Epithelial cell of prostate (primary cell): Measurements from ENCODE around the gene CRAT.

ENCODE experiments used
- DNase-seq: peaks from one replicate; pipeline ENCODE4 v3.0.0-alpha.2; 2011; ENCODE audit warnings: low read depth, low spot score
- H3K27ac ChIP-seq: fragments of 450-650 bp; 2 replicates; pipeline ENCODE4 v1.5.1; 2017; ENCODE audit warnings: mild to moderate bottlenecking

Gene CRAT

DNA sequence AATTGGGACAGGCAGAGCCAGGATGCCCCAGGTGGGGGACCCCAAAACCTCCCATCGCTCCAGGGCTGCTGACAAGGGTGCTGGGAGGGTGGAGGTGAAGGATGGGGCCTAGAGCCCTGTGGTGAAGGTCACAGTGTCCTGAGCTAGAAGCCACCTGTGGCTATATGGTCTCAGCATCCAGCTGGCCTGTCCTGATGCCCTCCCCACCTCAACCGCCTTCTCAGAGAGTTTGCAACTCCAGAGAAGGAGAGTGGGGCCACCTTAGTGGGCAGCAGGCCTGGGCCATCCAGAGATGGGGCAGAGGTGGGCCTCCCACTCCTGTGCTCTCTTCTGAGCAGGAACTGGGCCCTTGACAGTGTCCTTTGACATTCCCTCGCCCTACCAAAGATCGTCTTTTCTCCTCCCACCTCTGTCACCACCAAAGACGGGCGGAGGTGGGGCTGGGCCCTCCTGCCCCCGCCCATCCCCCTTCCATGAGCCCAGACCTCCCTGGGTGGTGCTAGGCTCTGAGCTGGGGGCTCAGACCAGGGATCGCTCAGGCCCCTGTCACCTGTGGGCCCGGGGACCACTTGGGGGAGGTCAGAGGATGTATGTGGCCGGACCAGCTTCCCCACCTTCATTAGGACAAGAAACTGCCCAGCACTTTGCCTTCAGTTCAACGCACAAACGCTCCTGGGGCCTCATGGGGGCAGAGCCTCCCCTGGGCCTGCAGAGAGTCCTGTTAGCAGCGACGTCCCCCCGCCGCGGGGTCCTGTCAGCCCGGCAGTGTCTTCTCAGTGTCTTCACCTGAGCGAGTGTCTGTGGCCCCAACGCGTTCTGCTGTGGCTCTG is 39.7 kb downstream of the CRAT start:
- H3K27ac ChIP-seq, result no peak overlapping the region
- DNase-seq, result no peak

DNA sequence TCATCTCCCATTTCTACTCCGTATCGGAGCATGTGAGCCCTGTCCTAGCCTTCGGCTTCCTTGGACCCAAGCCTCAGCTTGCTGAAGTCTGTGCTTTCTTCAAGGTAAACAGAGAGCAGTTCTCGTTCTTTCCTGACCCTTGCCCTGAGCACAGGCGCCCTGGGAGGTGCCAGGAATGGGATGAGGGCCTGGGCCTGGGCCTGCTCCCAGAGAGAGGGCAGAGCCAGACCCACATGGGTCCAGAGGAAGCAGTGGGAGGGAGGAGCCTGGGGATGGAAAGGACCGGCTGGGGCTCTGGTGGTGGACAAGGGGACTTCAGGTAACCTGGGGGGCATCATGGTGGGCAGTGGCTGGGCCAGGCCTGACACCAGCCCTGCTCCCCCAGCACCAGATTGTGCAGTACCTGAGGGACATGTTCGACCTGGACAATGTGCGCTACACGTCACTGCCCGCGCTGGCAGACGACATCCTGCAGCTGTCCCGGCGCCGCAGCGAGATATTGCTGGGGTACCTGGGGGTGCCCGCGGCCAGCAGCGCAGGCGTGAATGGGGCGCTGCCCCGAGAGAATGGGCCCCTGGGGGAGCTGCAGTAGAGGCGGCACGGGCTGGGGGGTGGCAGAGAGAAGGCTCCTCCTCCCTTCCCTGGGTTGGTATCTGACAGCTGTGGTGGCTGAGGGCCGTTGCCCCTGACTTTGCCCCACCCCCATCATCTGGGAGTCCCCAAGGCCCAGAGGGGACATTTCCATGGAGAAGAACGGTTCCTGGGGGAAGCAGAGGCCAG is 40.5 kb downstream of the CRAT start:
- H3K27ac ChIP-seq, result no peak overlapping the region
- DNase-seq, result no peak

DNA sequence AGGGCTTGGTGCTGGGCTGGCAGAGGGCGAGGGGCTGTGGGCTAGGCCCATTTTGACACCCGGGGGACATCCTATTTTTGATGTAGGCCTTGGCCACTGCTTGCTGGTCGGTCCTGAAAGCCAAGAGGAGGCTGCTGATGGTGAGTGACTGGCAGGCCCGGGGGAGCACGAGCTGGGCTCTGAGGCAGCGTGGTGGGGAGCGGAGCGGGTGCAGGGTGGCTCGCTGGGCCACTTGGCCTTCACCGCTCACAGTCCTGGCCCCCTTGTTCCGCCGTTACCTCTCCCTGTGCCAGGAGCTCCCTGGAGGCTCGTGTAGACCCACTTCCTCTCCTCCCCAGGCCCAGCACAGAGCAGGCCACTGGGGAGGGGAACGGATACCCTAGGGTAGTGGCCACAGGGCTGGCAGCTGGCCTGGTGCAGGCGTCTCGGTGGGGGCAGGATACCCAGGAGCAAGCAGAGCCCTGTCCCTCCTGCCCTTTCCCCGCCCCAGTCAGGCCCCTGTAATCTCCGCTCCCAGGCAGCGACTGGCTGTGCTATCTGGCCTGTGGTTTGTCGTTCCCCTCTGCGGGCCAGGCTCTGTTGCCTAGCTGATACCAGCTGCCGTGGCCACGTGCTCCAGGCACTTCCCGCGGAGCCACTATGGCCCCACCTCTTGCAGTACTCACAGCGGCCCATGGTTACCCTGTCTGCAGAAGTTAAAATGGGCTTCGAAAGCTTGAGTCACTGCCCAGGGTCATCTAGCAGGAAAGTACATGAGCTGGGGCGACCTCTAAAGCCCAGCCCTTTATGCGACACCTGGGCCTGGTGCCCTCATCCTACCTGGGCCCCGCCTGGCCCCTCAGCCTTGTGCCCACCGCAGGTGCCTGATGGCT is 41.4 kb downstream of the CRAT start:
- no peak for DNase-seq
- H3K27ac ChIP-seq, result no peak overlapping the region

GRCh38 chr9:129068110-129068509 is 42.5 kb downstream of the CRAT start:
- DNase-seq, result no peak
- no peak overlapping the region for H3K27ac ChIP-seq

DNA sequence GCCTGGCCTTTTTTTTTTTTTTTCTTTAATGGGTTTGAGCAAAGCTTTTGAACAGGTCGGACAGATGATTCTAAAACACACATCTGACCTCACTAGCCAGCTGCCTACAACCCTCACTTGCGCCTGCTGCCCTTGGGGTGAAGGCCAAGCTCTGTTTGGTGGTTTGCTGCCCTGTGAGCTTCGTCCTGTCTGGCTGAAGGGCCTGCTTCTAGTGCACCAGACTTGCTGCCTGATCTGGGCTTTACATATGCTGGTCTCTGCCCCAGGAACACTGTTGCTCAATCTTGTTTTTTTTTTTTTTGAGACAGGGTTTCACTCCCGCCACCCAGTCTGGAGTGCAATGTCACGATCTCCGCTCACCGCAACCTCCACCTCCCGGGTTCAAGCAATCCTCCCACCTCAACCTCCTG is 46.1 kb downstream of the CRAT start:
- DNase-seq, result no peak
- no peak overlapping the region for H3K27ac ChIP-seq

- H3K27ac ChIP-seq, result no peak overlapping the region
- no peak for DNase-seq
Observed at GRCh38 chr9:129063061-129063460, 47.5 kb downstream of the CRAT start.

GRCh38 chr9:129060991-129061390 is 49.6 kb downstream of the CRAT start:
- no peak overlapping the region for H3K27ac ChIP-seq

GRCh38 chr9:129059796-129060785 is 50.5 kb downstream of the CRAT start:
- DNase-seq, result no peak
- no peak overlapping the region for H3K27ac ChIP-seq

More at GRCh38 chr9:129060991-129061390, 49.6 kb downstream of the CRAT start:
- no peak for DNase-seq

DNA sequence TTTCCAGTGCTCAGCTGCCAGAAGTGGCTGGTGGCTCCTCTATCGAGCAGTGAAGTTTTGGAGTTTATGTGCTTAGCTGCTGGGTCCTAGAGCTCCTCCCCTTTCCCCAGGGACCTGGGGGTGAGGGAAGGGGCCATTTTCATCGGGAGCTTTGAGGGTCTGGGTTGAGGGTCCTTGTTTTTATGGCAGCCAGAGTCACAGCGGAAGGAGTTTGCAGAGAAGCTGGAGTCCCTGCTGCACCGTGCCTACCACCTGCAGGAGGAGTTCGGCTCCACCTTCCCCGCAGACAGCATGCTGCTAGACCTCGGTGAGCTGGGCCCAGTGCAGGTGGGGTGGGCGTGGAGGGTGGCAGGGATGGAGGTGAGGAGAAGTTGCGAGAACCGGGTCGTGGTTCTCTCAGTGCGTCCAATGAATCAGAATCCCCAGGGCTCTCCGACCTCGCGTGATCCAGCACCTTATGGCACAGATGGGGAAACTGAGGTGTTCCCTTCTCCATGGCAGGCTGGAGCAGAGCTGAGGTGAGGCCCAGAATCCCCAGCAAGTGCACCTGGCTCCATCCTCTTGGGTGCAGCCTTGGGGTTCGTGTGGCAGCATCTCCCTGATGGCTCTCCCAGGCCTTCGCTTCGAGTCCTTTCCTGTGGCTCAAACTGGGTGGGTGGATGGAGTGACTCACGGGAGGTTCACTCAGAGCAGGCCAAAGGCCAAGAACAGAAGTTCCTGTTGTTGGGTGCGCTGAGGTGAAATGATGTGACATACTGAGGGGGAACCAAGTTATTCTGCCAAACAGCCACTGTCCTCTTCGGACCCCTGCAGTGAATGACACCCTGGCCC is 51.4 kb downstream of the CRAT start:
- DNase-seq, result no peak
- H3K27ac ChIP-seq, result no peak overlapping the region

DNA sequence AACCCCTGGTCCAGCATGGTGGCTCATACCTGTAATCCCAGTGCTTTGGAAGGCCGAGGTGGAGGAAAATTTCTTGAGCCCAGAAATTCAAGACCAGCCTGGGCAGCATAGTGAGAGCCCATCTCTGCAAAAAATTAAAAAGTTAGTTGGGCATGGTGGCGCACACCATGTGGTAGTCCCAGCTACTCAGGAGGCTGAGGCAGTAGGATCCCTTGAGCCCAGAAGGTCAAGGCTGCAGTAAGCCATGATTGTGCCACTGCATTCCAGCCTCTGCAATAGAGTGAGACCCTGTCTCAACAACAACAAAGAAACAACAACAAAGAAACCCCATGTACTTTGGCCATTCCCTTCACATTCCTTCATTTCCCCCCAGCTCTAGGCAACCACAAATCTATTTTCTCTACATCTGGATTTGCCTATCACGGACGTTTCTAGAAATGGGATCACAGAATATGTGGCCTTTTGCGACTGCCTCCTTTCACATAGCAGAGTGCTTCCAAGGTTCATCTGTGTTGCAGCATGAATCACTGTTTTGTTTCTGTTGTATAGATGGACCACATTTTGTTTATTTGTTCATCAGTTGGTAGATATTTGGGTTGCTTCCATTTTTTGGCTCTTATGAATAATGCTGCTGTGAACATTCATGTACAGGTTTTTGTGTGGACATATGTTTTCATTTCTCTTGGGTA is 56.3 kb downstream of the CRAT start:
- no peak for DNase-seq
- H3K27ac ChIP-seq, result no peak overlapping the region

DNA sequence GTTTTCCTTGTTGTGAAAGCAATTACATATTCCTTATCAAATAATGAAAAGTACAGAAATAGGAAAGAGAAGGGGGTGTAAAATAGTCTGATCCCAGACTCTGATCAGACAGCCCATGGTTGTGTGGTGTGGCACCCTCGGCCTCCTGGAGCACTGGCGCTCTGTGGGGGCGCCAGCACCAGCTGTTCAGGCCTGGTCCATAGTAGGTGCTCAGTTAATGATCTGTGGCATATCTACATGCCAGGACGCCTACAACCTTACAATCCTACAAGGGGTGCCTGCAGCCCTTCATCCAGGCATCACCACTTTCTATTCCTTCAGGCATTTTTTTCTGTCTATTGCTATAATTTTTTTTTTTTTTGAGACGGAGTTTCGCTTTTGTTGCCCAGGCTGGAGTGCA is 57.6 kb downstream of the CRAT start:
- no peak for DNase-seq

GRCh38 chr9:129052592-129052991 is 58.0 kb downstream of the CRAT start:
- peak; percentile 80 for DNase-seq
- peak overlapping the region; percentile 31 for H3K27ac ChIP-seq

More for the DNA sequence above, 57.6 kb downstream of the CRAT start:
- H3K27ac ChIP-seq, result peak overlapping the region; percentile 31
